Mesothelial cell of epicardium (in vitro differentiated cells): ENCODE results near the gene NHEJ1. TPM values are rescaled to one million over a fixed set of nuclear protein-coding genes. Genes with fewer than 3 reads are reported as not detected.
"Not testable (repeated sequence)": the region's sequence is repeated elsewhere in the genome, so short reads cannot be mapped to it uniquely, and the experiment has no call there.

Experiments used
- DNase-seq, 2 experiments: peaks; one replicate each; pipeline ENCODE4 v3.0.0; 2021; ENCODE audit warnings: low spot score in 2 of 2; ENCODE audit not compliant: unreplicated experiment in 2 of 2
- H3K27ac Mint-ChIP-seq: 2 replicates; pipeline ENCODE4 v1.8.0; 2021; ENCODE audit warnings: mixed read lengths
- H3K27me3 Mint-ChIP-seq: 2 replicates; pipeline ENCODE4 v1.8.0; 2021; ENCODE audit warnings: low read depth, mixed read lengths
- H3K36me3 Mint-ChIP-seq: 2 replicates; pipeline ENCODE4 v1.8.0; 2021; ENCODE audit warnings: mixed read lengths
- H3K4me1 Mint-ChIP-seq: 2 replicates; pipeline ENCODE4 v1.8.0; 2021; ENCODE audit warnings: mixed read lengths
- H3K4me3 Mint-ChIP-seq: 2 replicates; pipeline ENCODE4 v1.8.0; 2021; ENCODE audit warnings: mild to moderate bottlenecking, moderate library complexity, mixed read lengths
- H3K9me3 Mint-ChIP-seq: 2 replicates; pipeline ENCODE4 v1.8.0; 2021; ENCODE audit warnings: mixed read lengths
- total RNA-seq: library from RNA; stranded (reverse); gene quantifications from 3 replicates; pipeline ENCODE4 v1.2.1, GENCODE V29; 2021
- TF ChIP-seq, protein P1 (sequence below): fragments of 200-600 bp; sonication (generic); IDR thresholded peaks from one replicate; pipeline ENCODE4 v1.5.0; 2021; ENCODE audit warnings: antibody characterized with exemption; ENCODE audit not compliant: unreplicated experiment

Gene NHEJ1
- total RNA-seq, 1 donor from 2014 or later, result 11.5 TPM

DNA sequence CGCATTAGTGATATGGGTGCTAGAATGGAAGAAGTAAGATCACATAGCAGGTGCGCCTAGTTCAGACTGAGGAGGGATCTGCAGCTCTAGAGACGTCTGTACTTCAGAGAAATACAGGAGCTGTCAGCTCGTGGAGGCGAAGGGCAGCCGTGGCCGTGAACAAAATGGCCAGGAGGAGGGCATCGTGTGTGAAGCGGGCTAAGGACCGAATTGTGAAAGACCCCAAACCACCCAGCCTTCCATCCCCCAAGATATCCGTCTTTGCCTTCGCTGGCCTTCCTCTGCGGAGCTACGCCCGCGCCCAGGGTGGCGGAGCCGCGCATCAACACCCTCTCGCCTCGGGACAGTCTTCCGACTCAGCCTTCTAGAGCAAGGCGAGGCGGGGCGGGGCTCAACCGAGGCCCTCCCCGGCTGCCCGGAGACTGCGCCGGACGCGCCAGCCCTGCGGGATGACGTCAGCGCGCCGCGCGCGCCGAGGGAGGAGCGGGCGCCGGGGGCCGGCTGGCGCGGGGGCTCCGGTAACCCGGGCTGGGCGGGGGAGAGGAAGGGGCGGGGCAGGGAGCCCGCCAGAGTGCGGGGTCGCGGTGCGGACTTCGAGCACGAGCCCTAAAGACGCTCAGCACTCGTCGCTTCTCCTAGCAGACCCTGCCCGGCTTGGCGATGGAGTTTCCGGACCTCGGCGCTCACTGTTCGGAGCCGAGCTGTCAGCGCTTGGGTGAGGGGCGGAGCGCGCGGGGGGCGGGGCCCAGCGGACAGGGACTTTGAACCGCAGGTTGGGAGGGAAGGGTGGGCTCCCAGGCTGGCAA, 45.9 kb upstream of the NHEJ1 start, which contains the start of gene ZFAND2B:
ZFAND2B (plus strand) TSS at position 455 of the 806 bp plus-strand sequence; CDS start at position 661, 206 bp downstream.
- H3K9me3 Mint-ChIP-seq, result no peaks in the 10 kb centered on the region
- H3K27me3 Mint-ChIP-seq, result no peaks in the 10 kb centered on the region
- H3K27ac Mint-ChIP-seq, result peak within 1 kb of the TSS; percentile 97
- H3K4me1 Mint-ChIP-seq, result peaks cover 18% of the 10 kb centered on the region
- peak within 1 kb of the TSS; percentile 84 for H3K4me3 Mint-ChIP-seq
- TF ChIP-seq, protein P1, sequence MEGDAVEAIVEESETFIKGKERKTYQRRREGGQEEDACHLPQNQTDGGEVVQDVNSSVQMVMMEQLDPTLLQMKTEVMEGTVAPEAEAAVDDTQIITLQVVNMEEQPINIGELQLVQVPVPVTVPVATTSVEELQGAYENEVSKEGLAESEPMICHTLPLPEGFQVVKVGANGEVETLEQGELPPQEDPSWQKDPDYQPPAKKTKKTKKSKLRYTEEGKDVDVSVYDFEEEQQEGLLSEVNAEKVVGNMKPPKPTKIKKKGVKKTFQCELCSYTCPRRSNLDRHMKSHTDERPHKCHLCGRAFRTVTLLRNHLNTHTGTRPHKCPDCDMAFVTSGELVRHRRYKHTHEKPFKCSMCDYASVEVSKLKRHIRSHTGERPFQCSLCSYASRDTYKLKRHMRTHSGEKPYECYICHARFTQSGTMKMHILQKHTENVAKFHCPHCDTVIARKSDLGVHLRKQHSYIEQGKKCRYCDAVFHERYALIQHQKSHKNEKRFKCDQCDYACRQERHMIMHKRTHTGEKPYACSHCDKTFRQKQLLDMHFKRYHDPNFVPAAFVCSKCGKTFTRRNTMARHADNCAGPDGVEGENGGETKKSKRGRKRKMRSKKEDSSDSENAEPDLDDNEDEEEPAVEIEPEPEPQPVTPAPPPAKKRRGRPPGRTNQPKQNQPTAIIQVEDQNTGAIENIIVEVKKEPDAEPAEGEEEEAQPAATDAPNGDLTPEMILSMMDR, result no peak
- H3K36me3 Mint-ChIP-seq, result peaks cover 2% of the 10 kb centered on the region
- DNase-seq, result peak; percentile 95 to 97

DNA sequence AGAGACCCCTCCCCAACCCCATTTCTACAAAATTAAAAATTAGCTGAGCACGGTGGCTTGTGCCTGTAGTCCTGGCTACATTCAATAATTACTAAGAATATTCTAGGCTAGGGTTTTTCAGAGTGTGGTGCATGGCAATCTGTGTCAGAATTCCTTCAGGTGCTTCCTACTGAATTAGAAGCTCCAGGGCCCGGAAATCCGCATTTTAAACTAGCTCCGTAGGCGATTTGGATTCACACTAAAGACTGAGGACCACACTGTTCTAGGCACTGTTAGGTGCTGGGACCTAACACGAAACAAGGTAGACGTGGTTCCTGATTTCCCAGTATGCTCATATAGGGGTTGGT, 45.3 kb upstream of the NHEJ1 start:
- Mint-ChIP-seq H3K36me3 (peaks cover 2% of the 10 kb centered on the region), H3K9me3 (no peaks in the 10 kb centered on the region), H3K27me3 (no peaks in the 10 kb centered on the region), H3K4me3 (peak overlapping the region; percentile 84), H3K4me1 (peaks cover 18% of the 10 kb centered on the region), H3K27ac (peak overlapping the region; percentile 97)
- no peak for DNase-seq
- TF ChIP-seq, protein P1, result no peak

DNA sequence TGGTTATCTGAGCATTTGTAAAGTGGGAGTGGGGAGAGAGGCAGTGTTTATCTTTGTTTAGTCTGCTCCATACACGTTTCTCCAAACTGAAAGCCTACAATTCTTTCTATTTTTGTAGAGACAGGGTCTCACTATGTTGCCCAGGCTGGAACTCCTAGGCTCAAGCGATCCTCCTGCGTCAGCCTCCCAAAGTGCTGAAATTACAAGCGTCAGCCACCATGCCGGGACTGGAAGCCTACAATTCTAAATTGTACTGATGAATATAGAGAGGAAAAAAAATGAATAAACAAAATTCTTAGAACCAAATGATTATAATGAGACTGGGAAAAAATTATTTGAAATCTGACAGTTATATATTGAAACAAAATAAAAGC, 44.5 kb upstream of the NHEJ1 start:
- Mint-ChIP-seq H3K9me3 (no peaks in the 10 kb centered on the region), H3K4me1 (peaks cover 18% of the 10 kb centered on the region), H3K27ac (no peak overlapping the region), H3K36me3 (peaks cover 2% of the 10 kb centered on the region), H3K4me3 (peak overlapping the region; percentile 10), H3K27me3 (no peaks in the 10 kb centered on the region)
- no peak for DNase-seq
- TF ChIP-seq, protein P1, result no peak

DNA sequence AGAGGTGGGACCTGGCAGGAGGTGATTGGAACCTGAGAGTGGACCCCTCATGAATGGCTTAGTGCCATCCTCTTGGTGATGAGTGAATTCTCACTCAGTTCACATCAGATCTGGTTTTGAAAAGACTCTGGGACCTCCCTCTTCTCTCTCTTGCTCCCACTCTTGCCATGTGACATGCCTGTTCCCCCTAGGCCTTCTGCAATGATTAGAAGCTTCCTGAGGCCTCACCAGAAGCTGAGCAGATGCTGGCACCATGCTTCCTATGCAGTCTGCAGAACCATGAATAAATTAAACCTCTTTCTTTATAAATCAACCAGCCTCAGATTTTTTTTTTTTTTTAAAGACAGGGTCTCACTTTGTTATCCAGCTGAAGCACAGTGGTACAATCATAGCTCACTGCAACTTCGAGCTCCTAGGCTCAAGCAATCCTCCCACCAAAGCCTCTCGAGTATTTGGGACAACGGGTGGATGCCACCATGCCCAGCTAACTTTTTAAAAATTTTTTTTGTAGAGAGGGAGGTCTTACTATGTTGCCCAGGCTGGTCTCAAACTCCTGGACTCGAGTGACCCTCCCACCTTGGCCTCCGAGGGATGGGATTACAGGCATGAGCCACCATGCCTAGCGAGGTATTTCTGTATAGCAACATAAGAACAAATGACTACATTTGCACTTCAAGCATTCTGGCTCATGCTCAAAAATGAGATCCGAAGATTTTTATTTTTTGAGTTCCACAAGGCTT, 44.0 kb upstream of the NHEJ1 start:
- DNase-seq, result no peak
- Mint-ChIP-seq H3K36me3 (peaks cover 1% of the 10 kb centered on the region), H3K9me3 (no peaks in the 10 kb centered on the region), H3K4me3 (no peak overlapping the region), H3K27ac (peak overlapping the region; percentile 34), H3K4me1 (peaks cover 18% of the 10 kb centered on the region), H3K27me3 (peaks cover under 1% of the 10 kb centered on the region)
- TF ChIP-seq, protein P1, result no peak

DNA sequence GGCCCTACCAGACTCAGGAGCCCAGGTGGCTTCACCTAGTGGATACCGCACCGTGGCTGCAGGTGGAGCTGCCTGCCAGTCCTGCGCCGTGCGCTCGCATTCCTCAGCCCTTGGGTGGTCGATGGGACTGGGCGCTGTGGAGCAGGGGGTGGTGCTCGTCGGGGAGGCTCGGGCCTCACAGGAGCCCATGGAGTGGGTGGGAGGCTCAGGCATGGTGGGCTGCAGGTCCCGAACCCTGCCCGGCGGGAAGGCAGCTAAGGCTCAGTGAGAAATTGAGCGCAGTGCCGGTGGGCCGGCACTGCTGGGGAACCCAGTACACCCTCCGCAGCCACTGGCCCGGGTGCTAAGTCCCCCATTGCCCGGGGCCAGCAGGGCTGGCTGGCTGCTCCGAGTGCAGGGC, 40.7 kb upstream of the NHEJ1 start:
- not testable (repeated sequence) for H3K27me3 Mint-ChIP-seq, H3K4me1 Mint-ChIP-seq, H3K4me3 Mint-ChIP-seq, DNase-seq, H3K9me3 Mint-ChIP-seq, H3K36me3 Mint-ChIP-seq, H3K27ac Mint-ChIP-seq

DNA sequence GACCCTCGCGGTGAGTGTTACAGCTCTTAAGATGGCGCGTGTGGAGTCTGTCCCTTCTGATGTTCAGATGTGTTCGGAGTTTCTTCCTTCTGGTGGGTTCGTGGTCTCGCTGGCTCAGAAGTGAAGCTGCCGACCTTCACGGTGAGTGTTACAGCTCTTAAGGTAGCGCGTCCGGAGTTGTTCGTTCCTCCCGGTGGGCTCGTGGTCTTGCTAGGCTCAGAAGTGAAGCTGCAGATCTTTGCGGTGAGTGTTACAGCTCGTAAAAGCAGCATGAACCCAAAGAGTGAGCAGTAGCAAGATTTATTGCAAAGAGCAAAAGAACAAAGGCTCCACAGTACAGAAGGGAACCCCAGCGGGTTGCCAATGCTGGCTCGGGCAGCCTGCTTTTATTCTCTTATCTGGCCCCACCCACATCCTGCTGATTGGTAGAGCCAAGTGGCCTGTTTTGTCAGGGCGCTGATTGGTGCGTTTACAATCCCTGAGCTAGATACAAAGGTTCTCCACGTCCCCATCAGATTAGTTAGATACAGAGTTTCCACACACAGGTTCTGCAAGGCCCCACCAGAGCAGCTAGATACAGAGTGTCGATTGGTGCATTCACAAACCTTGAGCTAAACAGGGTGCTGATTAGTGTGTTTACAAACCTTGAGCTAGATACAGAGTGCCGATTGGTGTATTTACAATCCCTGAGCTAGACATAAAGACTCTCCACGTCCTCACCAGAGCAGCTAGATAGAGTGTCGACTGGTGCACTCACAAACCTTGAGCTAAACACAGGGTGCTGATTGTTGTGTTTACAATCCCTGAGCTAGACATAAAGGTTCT, 40.1 kb upstream of the NHEJ1 start:
- H3K9me3 Mint-ChIP-seq, H3K27me3 Mint-ChIP-seq, H3K27ac Mint-ChIP-seq, H3K4me3 Mint-ChIP-seq, H3K4me1 Mint-ChIP-seq, DNase-seq, H3K36me3 Mint-ChIP-seq: not testable (repeated sequence)
